GM18507 (cell line): ENCODE data around the gene MRNIP.
"Not testable (repeated sequence)": the region's sequence is repeated elsewhere in the genome, so short reads cannot be mapped to it uniquely, and the experiment has no call there.

Source experiments
- DNase-seq: peaks from one replicate; pipeline ENCODE4 v3.0.0; 2011; ENCODE audit warnings: low read depth; ENCODE audit not compliant: insufficient read length; ENCODE audit errors: extremely low spot score
- FAIRE-seq: peaks from 2 replicates; lab custom pipeline; 2011; peaks lifted over from hg19 to GRCh38; lab: Jason Lieb, UNC

The MRNIP gene

GRCh38 chr5:179798144-179798770, 60.4 kb downstream of the MRNIP start:
- DNase-seq (no peak), FAIRE-seq (no peak)

- DNase-seq (no peak), FAIRE-seq (no peak)
Observed at GRCh38 chr5:179797741-179798140, 60.9 kb downstream of the MRNIP start.

- FAIRE-seq (no peak), DNase-seq (no peak)
Observed at GRCh38 chr5:179796877-179797608, 61.6 kb downstream of the MRNIP start.

- DNase-seq (peak; percentile 59), FAIRE-seq (peak; percentile 90)
Observed at GRCh38 chr5:179795863-179796833, 62.5 kb downstream of the MRNIP start.

- DNase-seq (no peak), FAIRE-seq (no peak)
Observed at GRCh38 chr5:179795049-179795862, 63.4 kb downstream of the MRNIP start.

GRCh38 chr5:179794575-179794974, 64.0 kb downstream of the MRNIP start:
- FAIRE-seq (no peak), DNase-seq (no peak)

GRCh38 chr5:179794171-179794570, 64.4 kb downstream of the MRNIP start:
- DNase-seq (no peak), FAIRE-seq (no peak)

- no peak for DNase-seq
- FAIRE-seq, result peak; percentile 64
Observed at GRCh38 chr5:179793468-179794139, 65.0 kb downstream of the MRNIP start, which contains the start of gene LTC4S. TSS of gene LTC4S (plus strand) at chr5:179793986. CDS start at chr5:179794081, 95 bp downstream.

- FAIRE-seq (no peak), DNase-seq (no peak)
Observed at GRCh38 chr5:179792612-179793467, 65.8 kb downstream of the MRNIP start.

GRCh38 chr5:179791881-179792611, 66.6 kb downstream of the MRNIP start:
- no peak for FAIRE-seq
- DNase-seq, result no peak

- FAIRE-seq, DNase-seq: not testable (repeated sequence)
Observed at GRCh38 chr5:179789278-179789677, 69.3 kb downstream of the MRNIP start.

- FAIRE-seq, result no peak
Observed at GRCh38 chr5:179788193-179788854, 70.3 kb downstream of the MRNIP start.

More at GRCh38 chr5:179788193-179788854, 70.3 kb downstream of the MRNIP start:
- no peak for DNase-seq
